ENCODE data around the gene CNGA3.
"Not testable (repeated sequence)": the region's sequence is repeated elsewhere in the genome, so short reads cannot be mapped to it uniquely, and the experiment has no call there.

Gene CNGA3

GRCh38 chr2:98310010-98310409 is 36.2 kb upstream of the CNGA3 start:
- H3K27me3 ChIP-seq (ENCODE audit: insufficient read depth, low read length), result no peaks in the 10 kb centered on the region; the same call in 1 of the 2 replicates
- H3K27ac ChIP-seq (ENCODE audit: low read depth, low read length), result no peak overlapping the region
- H3K4me1 ChIP-seq (ENCODE audit: insufficient read depth, low read length), result no peaks in the 10 kb centered on the region
- no peaks in the 10 kb centered on the region for H3K9me3 ChIP-seq (ENCODE audit: insufficient read depth, low read depth, low read length)
- WGBS, result 78% methylated on average over 4 of the region's 4 CpGs
- no peaks in the 10 kb centered on the region for H3K36me3 ChIP-seq (ENCODE audit: insufficient read depth, low read length)
- no peak overlapping the region for H3K9ac ChIP-seq (ENCODE audit: low read depth, low read length)
- H3K4me3 ChIP-seq (ENCODE audit: low read length), result no peak overlapping the region

GRCh38 chr2:98311090-98311489 is 35.2 kb upstream of the CNGA3 start:
- H3K4me1 ChIP-seq (ENCODE audit: insufficient read depth, low read length), result no peaks in the 10 kb centered on the region
- no peak overlapping the region for H3K4me3 ChIP-seq (ENCODE audit: low read length)
- H3K27me3 ChIP-seq (ENCODE audit: insufficient read depth, low read length), result no peaks in the 10 kb centered on the region; the same call in 1 of the 2 replicates
- 91% methylated on average over 3 of the region's 3 CpGs for WGBS
- H3K36me3 ChIP-seq (ENCODE audit: insufficient read depth, low read length), result no peaks in the 10 kb centered on the region
- no peaks in the 10 kb centered on the region for H3K9me3 ChIP-seq (ENCODE audit: insufficient read depth, low read depth, low read length)
- no peak overlapping the region for H3K9ac ChIP-seq (ENCODE audit: low read depth, low read length)
- H3K27ac ChIP-seq (ENCODE audit: low read depth, low read length), result no peak overlapping the region

- no peak overlapping the region for H3K4me3 ChIP-seq (ENCODE audit: low read length)
- no peak overlapping the region for H3K9ac ChIP-seq (ENCODE audit: low read depth, low read length)
- H3K36me3 ChIP-seq (ENCODE audit: insufficient read depth, low read length), result no peaks in the 10 kb centered on the region
- 94% methylated on average over 33 of the region's 33 CpGs for WGBS
- H3K9me3 ChIP-seq (ENCODE audit: insufficient read depth, low read depth, low read length), result no peaks in the 10 kb centered on the region
- no peaks in the 10 kb centered on the region; the same call in 1 of the 2 replicates for H3K27me3 ChIP-seq (ENCODE audit: insufficient read depth, low read length)
- H3K27ac ChIP-seq (ENCODE audit: low read depth, low read length), result no peak overlapping the region
- H3K4me1 ChIP-seq (ENCODE audit: insufficient read depth, low read length), result peaks cover 4% of the 10 kb centered on the region
These were observed 34.3 kb upstream of the CNGA3 start for GRCh38 chr2:98311771-98312545.

GRCh38 chr2:98313492-98314250 is 32.6 kb upstream of the CNGA3 start:
- H3K27ac ChIP-seq (ENCODE audit: low read depth, low read length), result no peak overlapping the region
- WGBS, result 87% methylated on average over 8 of the region's 8 CpGs
- peaks cover 9% of the 10 kb centered on the region for H3K4me1 ChIP-seq (ENCODE audit: insufficient read depth, low read length)
- H3K9ac ChIP-seq (ENCODE audit: low read depth, low read length), result no peak overlapping the region
- H3K9me3 ChIP-seq (ENCODE audit: insufficient read depth, low read depth, low read length), result peaks cover 3% of the 10 kb centered on the region; the same call in 1 of the 2 replicates
- no peaks in the 10 kb centered on the region for H3K27me3 ChIP-seq (ENCODE audit: insufficient read depth, low read length)
- H3K36me3 ChIP-seq (ENCODE audit: insufficient read depth, low read length), result no peaks in the 10 kb centered on the region
- no peak overlapping the region for H3K4me3 ChIP-seq (ENCODE audit: low read length)

GRCh38 chr2:98314251-98314650 is 32.0 kb upstream of the CNGA3 start:
- Histone ChIP-seq H3K9me3 (ENCODE audit: insufficient read depth, low read depth, low read length) (peaks cover 9% of the 10 kb centered on the region; the same call in 1 of the 2 replicates), H3K4me3 (ENCODE audit: low read length) (no peak overlapping the region), H3K36me3 (ENCODE audit: insufficient read depth, low read length) (no peaks in the 10 kb centered on the region), H3K27me3 (ENCODE audit: insufficient read depth, low read length) (no peaks in the 10 kb centered on the region), H3K27ac (ENCODE audit: low read depth, low read length) (no peak overlapping the region), H3K4me1 (ENCODE audit: insufficient read depth, low read length) (peaks cover 9% of the 10 kb centered on the region), H3K9ac (ENCODE audit: low read depth, low read length) (no peak overlapping the region)
- WGBS, result 87% methylated on average over 4 of the region's 4 CpGs

- no peak overlapping the region for H3K9ac ChIP-seq (ENCODE audit: low read depth, low read length)
- H3K4me3 ChIP-seq (ENCODE audit: low read length), result no peak overlapping the region
- 0 out of 2 replicates have a peak, but pooled peaks cover 7% of the 10 kb centered on the region for H3K36me3 ChIP-seq (ENCODE audit: insufficient read depth, low read length)
- 96% methylated on average over 2 of the region's 2 CpGs for WGBS
- no peaks in the 10 kb centered on the region for H3K27me3 ChIP-seq (ENCODE audit: insufficient read depth, low read length)
- peaks cover 25% of the 10 kb centered on the region for H3K9me3 ChIP-seq (ENCODE audit: insufficient read depth, low read depth, low read length)
- no peak overlapping the region for H3K27ac ChIP-seq (ENCODE audit: low read depth, low read length)
- peaks cover 9% of the 10 kb centered on the region for H3K4me1 ChIP-seq (ENCODE audit: insufficient read depth, low read length)
These were observed 30.3 kb upstream of the CNGA3 start for GRCh38 chr2:98315957-98316356.

GRCh38 chr2:98317214-98317613 is 29.0 kb upstream of the CNGA3 start:
- Histone ChIP-seq H3K9me3 (ENCODE audit: insufficient read depth, low read depth, low read length) (peaks cover 37% of the 10 kb centered on the region), H3K9ac (ENCODE audit: low read depth, low read length) (no peak overlapping the region), H3K4me1 (ENCODE audit: insufficient read depth, low read length) (peaks cover 9% of the 10 kb centered on the region), H3K27ac (ENCODE audit: low read depth, low read length) (peak overlapping the region; percentile 49; the same call in 1 of the 2 replicates), H3K4me3 (ENCODE audit: low read length) (no peak overlapping the region), H3K27me3 (ENCODE audit: insufficient read depth, low read length) (no peaks in the 10 kb centered on the region), H3K36me3 (ENCODE audit: insufficient read depth, low read length) (0 out of 2 replicates have a peak, but pooled peaks cover 7% of the 10 kb centered on the region)
- WGBS, result 19% methylated on average over 2 of the region's 3 CpGs

GRCh38 chr2:98320171-98320570 is 26.1 kb upstream of the CNGA3 start:
- 96% methylated on average over 3 of the region's 3 CpGs for WGBS
- not testable (repeated sequence) for H3K36me3 ChIP-seq (ENCODE audit: insufficient read depth, low read length); H3K9ac ChIP-seq (ENCODE audit: low read depth, low read length); H3K27me3 ChIP-seq (ENCODE audit: insufficient read depth, low read length); H3K27ac ChIP-seq (ENCODE audit: low read depth, low read length); H3K4me1 ChIP-seq (ENCODE audit: insufficient read depth, low read length); H3K4me3 ChIP-seq (ENCODE audit: low read length)
- peaks cover 53% of the 10 kb centered on the region for H3K9me3 ChIP-seq (ENCODE audit: insufficient read depth, low read depth, low read length)

- H3K9ac ChIP-seq (ENCODE audit: low read depth, low read length), result no peak overlapping the region
- no peaks in the 10 kb centered on the region for H3K27me3 ChIP-seq (ENCODE audit: insufficient read depth, low read length)
- no peak overlapping the region for H3K4me3 ChIP-seq (ENCODE audit: low read length)
- 90% methylated on average over 2 of the region's 2 CpGs for WGBS
- H3K27ac ChIP-seq (ENCODE audit: low read depth, low read length), result no peak overlapping the region
- H3K9me3 ChIP-seq (ENCODE audit: insufficient read depth, low read depth, low read length), result peaks cover 57% of the 10 kb centered on the region
- H3K4me1 ChIP-seq (ENCODE audit: insufficient read depth, low read length), result no peaks in the 10 kb centered on the region
- H3K36me3 ChIP-seq (ENCODE audit: insufficient read depth, low read length), result 0 out of 2 replicates have a peak, but pooled peaks cover 7% of the 10 kb centered on the region
These were observed 22.1 kb upstream of the CNGA3 start for GRCh38 chr2:98324181-98324580.

GRCh38 chr2:98327776-98328175 is 18.5 kb upstream of the CNGA3 start:
- H3K27ac ChIP-seq (ENCODE audit: low read depth, low read length), result no peak overlapping the region
- no peaks in the 10 kb centered on the region for H3K36me3 ChIP-seq (ENCODE audit: insufficient read depth, low read length)
- no peaks in the 10 kb centered on the region for H3K27me3 ChIP-seq (ENCODE audit: insufficient read depth, low read length)
- H3K9me3 ChIP-seq (ENCODE audit: insufficient read depth, low read depth, low read length), result peaks cover 22% of the 10 kb centered on the region
- no peaks in the 10 kb centered on the region for H3K4me1 ChIP-seq (ENCODE audit: insufficient read depth, low read length)
- H3K9ac ChIP-seq (ENCODE audit: low read depth, low read length), result no peak overlapping the region
- no peak overlapping the region for H3K4me3 ChIP-seq (ENCODE audit: low read length)
- WGBS, result 97% methylated on average over 4 of the region's 4 CpGs

GRCh38 chr2:98329549-98329948 is 16.7 kb upstream of the CNGA3 start:
- Histone ChIP-seq H3K27me3 (ENCODE audit: insufficient read depth, low read length) (no peaks in the 10 kb centered on the region), H3K4me1 (ENCODE audit: insufficient read depth, low read length) (peaks cover 12% of the 10 kb centered on the region), H3K27ac (ENCODE audit: low read depth, low read length) (no peak overlapping the region), H3K36me3 (ENCODE audit: insufficient read depth, low read length) (no peaks in the 10 kb centered on the region), H3K9ac (ENCODE audit: low read depth, low read length) (no peak overlapping the region), H3K9me3 (ENCODE audit: insufficient read depth, low read depth, low read length) (peaks cover 11% of the 10 kb centered on the region), H3K4me3 (ENCODE audit: low read length) (no peak overlapping the region)
- 95% methylated on average over 4 of the region's 4 CpGs for WGBS
